ENCODE results near the gene MAP2K6.

GRCh38 chr17:69462882-69463281 is 48.4 kb downstream of the MAP2K6 start:
- TF ChIP-seq CTCF (IDR thresholded peaks at IDR 0.05) (no peak), POLR2A (IDR thresholded peaks at IDR 0.05) (no peak)

Measured in Peyer's patch (tissue), 4 donors.